Right ventricle myocardium inferior (tissue), 1 donor: ENCODE results near the gene OLFM2. TPM values are rescaled to one million over a fixed set of nuclear protein-coding genes. Genes with fewer than 3 reads are reported as not detected.

ENCODE experiments used
- ATAC-seq: fragments of 200-7000 bp; cut with Tn5 transposase; one replicate; pipeline ENCODE4 v1.9.1; 2020; ENCODE audit warnings: mild to moderate bottlenecking, moderate library complexity
- DNase-seq: peaks from one replicate; pipeline ENCODE4 v3.0.0; 2021; ENCODE audit errors: missing footprints
- intact Hi-C: fragments of 100-400 bp; cut with DNase I; formaldehyde crosslinking; loops from one replicate; pipeline ENCODE4 v1.11.0; 2022
- total RNA-seq: library from RNA; stranded (reverse); fragmentation: NEBNext Ultra II Directional; extraction: Animal tissue kit (Norgen Biotek cat#: 25700); gene quantifications from one replicate; pipeline ENCODE4 v1.2.1, GENCODE V29; 2021
- donor health status: DM: no; HTN: yes; CAD: no; lungs with severe emphysema.

Gene OLFM2
- total RNA-seq, 1 donor from 2014 or later: 2.2 TPM

GRCh38 chr19:9818734-9819595 lies 117.3 kb downstream of the OLFM2 start, which contains the start of gene FBXL12:
Gene FBXL12 (minus strand): TSS chr19:9819079. CDS start chr19:9818813, 266 bp downstream.
- intact Hi-C loops: loop anchor here (1.0 kb wide), 1 partner anchor 27 kb away; no protein-coding TSS in a partner anchor
- DNase-seq (peak; percentile 100), ATAC-seq (peak; percentile 95)

- no peak for ATAC-seq
- intact Hi-C loops: no loop called here
- no peak for DNase-seq
These were observed 118.1 kb downstream of the OLFM2 start for GRCh38 chr19:9818175-9818733.

GRCh38 chr19:9811139-9811538 lies 125.2 kb downstream of the OLFM2 start:
- DNase-seq (no peak), ATAC-seq (peak; percentile 20)
- intact Hi-C loops: no loop called here

GRCh38 chr19:9808855-9809824 lies 127.2 kb downstream of the OLFM2 start:
- intact Hi-C loops: no loop called here
- DNase-seq (no peak), ATAC-seq (no peak)

- intact Hi-C loops: no loop called here
- DNase-seq: no peak
- ATAC-seq: no peak
These were observed 129.5 kb downstream of the OLFM2 start for GRCh38 chr19:9806803-9807202.

Other genes with a start within 250 kb of the OLFM2 start
- 9.3 TPM for gene ZNF846, start 167.8 kb downstream of the OLFM2 start, total RNA-seq
- gene FBXL12, start 117.4 kb downstream of the OLFM2 start, total RNA-seq: 10.4 TPM
- gene UBL5, start 108.6 kb downstream of the OLFM2 start, total RNA-seq: 581 TPM
- 89.2 TPM for gene PIN1, start 101.2 kb downstream of the OLFM2 start, total RNA-seq
- gene COL5A3, start 74.0 kb upstream of the OLFM2 start, total RNA-seq: 10.4 TPM
- not detected for gene RDH8, start 77.0 kb upstream of the OLFM2 start, total RNA-seq
- gene SHFL, start 149.8 kb upstream of the OLFM2 start, total RNA-seq: 9.7 TPM
- gene ANGPTL6, start 166.2 kb upstream of the OLFM2 start, total RNA-seq: not detected
- gene PPAN, start 169.8 kb upstream of the OLFM2 start, total RNA-seq: 27.0 TPM
- 4.5 TPM for gene P2RY11, start 175.2 kb upstream of the OLFM2 start, total RNA-seq
- gene EIF3G, start 183.4 kb upstream of the OLFM2 start, total RNA-seq: 167 TPM